Glomerular visceral epithelial cell (primary cell): ENCODE results near the gene PPFIA1.
A peak's percentile ranks its signal among the peaks of the same experiment; 100 is the strongest.
"Not testable (repeated sequence)": the region's sequence is repeated elsewhere in the genome, so short reads cannot be mapped to it uniquely, and the experiment has no call there.

ENCODE experiments used
- DNase-seq: peaks from one replicate; pipeline ENCODE4 v3.0.0-alpha.2; 2016; ENCODE audit errors: extremely low spot score

The PPFIA1 gene

DNA sequence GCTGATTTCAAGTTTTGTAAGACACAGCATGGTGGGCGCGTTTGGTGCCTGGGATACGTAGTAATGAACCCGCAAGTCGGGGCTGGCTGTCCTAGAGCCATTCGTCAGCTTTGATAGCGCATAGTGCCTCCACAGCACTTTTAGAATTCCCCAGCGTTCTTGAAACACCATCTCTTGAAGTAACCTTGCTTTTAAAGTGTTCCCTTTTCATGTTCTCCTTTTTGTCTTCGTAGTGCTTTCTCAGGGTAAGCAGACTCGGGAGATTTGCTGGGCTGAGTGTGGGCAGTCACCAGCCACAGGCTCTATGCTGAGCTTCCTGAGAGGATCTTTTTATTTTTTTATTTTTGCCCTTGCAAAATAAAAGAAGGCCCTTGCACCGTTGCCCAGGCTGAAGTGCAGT, 88.3 kb downstream of the PPFIA1 start:
- no peak for DNase-seq

DNA sequence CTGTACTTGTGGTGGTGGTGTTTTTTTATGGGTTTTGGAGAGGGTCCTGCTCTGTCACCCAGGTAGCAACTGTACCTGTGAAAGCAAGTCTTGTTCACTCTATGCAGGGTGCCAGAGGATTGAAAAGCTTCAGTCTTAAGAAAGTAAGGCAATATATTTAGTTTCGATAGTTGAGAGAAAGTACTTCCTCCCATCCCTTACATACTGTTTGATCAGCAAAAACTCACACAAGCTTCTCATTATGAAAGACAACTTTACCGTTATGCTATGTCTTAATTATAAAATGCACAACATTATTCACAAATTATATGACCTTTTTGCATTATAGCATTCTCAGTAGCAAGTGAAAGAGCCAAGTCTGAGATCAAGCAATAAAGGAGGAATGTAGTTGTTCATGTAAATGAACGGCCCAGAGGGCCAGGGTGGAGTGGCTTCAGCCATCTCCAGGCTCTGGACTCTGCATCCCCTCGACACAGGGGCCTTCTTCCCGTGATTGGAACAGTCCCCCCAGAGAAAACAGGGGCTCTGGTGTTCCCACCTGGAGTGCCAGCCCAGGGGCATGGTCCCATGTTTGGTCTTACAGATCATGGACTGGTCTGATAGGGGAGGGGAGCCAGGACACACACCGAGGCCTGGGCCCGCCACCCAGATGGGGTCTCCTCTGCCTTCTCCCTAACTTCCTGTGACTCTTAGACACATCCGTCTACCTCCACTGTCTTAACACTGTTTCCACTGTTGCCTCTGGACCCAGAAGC, 89.1 kb downstream of the PPFIA1 start:
- DNase-seq, result no peak

DNA sequence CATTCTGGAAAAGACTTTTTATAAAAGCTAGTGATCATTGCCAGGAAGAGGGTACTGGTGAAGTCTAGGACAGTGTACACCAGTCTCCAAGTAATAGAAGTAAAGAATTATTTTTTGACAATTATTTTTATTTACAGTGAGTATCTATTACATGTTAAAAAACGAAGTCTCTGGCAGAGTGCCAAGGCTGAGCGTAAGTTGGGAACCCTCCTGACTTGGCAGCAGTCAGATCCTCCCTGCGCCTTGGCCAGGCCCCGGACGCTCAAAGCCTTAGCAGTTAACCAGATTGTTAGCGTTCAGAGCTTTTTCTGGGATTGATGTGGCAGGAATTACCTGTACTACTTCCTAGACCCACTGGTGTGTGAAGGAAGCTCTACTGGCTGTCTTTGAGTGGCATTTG, 89.7 kb downstream of the PPFIA1 start:
- no peak for DNase-seq

DNA sequence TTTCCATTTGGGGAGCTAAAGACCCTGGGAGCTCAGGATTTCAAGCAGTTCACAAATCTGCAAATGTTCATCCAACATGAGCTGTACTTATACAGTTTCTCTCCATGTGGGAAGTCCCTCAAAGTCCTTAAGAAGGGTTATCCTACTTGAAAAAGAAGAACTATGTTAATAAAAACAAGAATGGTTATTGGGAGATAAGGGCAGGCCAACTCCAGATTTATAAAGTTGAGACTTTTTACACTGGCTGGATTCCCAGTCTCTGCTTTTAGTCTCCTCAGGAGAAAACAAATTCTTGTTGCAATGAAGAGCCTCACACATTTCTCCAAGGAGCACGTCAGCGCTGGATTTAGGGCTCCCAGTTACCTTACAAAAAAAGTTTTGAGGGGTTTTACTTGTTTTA, 93.7 kb downstream of the PPFIA1 start:
- DNase-seq, result no peak

DNA sequence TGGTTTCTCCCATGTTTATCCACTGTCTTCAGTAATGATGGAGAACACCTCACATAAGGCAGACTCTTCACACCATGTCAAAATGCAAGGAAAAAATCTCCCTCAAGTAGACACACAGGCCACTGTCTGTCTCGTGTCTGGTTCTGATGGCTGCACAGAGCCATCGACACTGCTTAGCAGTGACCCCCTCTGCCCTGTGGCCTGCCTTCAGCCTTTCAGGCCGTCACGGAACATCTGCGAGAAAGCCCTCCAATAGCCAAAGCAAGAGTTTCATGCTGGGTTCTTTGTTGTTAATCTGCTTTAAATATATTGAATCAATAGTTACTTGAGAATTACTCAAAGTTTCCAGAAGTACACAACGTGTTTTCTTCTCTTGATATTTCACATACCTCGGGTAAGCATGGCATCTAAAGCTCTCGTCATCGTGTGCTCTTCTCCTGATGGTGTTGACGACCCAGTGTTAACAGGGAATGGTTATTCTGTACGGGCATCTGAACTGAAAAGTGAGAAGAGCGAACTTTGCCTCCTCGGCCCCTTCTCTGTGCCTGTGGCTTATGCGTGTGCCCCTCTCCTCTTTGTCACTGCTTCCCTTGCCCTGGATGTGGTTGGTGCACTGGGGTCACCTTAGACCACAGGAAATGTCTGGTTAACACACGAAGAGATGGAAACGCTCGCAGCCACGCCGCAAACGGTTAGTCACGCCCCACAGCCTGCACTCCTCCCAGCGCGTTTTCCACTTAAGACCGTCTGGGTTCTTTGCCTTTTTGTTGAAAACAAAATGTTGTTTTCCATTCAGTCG, 94.5 kb downstream of the PPFIA1 start:
- no peak for DNase-seq

DNA sequence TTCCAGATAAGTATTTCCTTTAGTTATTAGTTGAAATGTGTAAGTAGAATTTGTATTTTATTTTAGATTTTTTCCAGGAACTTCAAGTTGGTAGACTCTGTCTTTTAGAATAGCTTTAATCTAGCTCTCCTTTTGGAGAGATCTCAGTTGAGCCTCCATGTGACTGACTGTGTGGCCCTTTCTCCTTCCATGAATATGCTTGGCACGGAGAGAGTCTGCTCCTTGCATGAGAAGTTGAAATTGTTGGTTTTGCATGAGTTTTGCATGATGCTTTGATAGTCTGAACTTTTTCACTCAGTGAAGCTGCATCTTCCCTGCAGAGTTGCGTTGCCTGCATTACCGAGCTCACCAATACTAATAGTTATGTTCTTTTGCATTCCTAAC, 95.0 kb downstream of the PPFIA1 start:
- DNase-seq, result no peak

DNA sequence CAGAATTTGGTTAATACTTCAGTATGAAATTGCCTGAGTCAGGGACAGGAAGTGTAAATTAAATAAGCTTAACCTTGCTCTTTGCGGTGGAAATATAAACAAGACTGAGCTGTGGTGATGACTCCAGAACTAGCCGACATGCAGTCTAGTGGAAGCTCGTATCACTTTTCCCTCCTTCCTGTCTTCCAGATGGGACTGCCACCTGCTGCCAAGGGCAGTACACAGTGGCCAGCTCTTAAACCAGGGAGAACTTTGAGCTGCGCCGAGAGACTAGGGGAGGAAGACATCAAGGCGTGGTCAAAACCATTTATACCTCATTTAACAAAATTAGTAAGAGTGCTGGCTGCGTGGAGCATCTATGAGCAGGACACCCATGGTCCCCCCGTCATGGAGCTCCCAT, 96.6 kb downstream of the PPFIA1 start:
- no peak for DNase-seq

DNA sequence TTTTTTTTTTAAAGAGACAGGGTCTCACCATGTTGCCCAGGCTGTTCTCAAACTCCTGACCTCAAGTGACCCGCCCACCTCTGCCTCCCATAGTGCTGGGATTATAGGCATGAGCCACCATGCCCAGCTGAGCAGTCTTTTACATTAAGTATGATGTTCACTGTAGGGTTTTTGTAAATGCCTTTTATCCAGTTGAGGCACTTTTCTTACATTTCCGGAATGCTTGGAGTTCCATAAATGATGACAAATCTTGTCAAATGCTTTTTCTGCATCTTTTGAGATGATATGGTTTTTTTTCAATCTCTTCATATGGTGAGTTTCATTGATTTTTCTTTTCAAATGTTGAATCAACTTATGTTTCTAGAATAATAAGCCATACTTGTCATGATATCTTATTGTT, 98.5 kb downstream of the PPFIA1 start:
- DNase-seq, result no peak

DNA sequence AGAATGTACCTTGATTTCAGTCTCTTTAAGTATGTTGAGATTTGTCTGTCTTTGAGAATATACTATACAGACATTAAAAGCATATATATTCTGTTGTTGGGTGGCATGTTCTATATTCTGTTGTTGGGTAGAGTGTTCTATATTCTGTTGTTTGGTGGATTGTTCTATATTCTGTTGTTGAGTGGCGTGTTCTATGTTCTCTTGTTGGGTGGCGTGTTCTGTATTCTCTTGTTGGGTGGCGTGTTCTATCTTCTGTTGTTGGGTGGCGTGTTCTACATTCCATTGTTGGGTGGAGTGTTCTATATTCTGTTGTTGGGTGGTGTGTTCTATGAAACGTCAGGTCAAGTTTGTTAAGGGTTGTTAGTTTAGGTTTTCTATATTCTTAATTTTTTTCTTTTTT, 100.8 kb downstream of the PPFIA1 start:
- peak; percentile 3 for DNase-seq

DNA sequence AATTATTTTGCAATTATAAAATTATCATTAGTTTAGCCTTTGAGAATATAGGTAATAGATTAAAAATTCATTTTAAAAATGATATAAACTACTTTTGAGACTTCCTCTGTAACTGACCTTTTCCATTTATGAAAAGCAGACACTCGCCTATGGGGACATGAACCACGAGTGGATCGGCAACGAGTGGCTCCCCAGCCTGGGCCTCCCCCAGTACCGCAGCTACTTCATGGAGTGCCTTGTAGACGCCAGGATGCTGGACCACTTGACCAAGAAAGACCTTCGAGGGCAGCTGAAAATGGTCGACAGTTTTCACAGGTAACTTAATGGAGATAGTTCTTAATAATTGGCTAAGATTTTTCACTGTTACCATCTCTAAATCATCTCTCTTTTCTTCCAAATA, 101.6 kb downstream of the PPFIA1 start:
- no peak for DNase-seq

DNA sequence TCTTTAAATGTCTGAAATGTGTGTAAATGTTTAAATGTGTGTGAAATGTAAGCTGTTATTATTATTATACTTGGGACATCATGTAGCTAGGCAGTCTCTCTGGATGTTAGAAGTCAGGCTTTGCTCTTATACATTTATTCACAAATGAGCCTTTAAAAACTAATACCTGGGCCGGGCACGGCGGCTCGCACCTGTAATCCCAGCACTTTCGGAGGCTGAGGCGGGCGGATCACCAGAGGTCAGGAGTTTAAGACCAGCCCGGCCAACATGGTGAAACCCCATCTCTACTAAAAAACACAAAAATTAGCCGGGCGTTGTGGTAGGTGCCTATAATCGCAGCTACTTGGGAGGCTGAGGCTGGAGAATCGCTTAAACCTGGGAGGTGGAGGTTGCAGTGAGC, 106.1 kb downstream of the PPFIA1 start:
- DNase-seq, result no peak

DNA sequence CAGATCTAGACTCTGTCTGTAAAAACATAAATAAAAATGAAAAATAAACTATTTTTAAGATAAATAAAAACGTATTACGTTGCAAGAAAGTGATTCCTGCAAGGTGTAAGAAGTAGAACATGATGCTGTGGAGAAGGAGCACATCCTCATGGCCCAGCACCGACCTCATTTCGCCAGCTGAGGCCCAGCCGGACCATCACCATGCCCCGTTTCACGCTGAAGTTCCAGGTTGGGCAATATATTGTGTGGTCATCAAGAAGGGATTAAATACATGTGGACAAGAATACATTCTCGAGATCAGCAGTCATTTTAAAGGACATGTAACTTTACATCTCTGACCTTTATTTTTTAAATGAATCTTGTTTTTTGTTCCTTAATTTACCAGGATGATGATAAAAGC, 107.2 kb downstream of the PPFIA1 start:
- DNase-seq, result no peak

DNA sequence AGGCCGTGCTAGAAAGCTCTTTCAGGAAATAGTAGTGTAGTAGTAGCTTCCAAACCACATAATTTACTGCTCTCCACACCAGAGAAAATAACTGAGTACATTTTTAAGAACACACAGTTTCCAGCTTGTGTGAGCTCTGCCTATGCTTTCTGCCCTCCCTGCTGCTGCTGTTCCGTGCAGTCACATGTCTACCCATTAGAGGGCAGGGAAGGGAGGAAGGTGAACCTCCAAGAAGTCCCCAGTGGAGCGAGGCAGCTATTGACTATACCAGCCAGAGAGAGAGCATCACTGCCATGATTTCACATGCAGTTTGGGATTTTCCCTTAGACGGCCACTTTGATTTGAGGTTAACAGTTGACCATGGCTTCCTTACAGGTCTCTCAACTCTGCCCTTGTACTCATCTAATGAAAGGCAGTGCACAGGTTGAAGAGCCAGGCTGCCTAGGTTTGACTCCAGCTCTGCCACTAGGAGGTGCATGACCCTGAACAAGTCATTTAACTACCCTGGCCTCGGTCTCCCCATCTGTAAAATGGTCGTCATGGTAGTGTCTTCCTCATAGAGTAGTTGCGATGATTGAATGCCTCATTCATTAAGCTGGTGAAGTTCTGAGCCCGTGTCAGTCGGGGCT, 108.1 kb downstream of the PPFIA1 start:
- no peak for DNase-seq

DNA sequence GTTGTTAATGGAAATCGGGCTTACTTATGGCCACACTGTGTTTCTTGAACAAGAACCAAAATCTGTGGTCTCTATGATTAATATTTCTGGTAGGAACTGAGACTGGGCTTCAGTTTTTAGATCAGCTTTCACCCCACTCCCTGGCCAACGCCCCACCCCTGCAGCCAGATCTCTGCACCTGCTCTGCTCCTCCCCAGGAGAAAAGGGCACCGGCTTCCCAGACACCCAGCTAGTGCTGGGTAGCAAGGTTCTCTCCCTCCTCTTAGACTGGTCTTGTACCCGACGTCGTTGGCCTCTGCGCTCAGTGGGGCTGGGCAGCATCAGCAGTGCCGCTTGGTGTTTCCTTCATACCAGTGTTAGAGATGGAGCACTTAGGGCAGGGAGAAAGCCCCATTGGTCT, 110.9 kb downstream of the PPFIA1 start:
- DNase-seq, result no peak

DNA sequence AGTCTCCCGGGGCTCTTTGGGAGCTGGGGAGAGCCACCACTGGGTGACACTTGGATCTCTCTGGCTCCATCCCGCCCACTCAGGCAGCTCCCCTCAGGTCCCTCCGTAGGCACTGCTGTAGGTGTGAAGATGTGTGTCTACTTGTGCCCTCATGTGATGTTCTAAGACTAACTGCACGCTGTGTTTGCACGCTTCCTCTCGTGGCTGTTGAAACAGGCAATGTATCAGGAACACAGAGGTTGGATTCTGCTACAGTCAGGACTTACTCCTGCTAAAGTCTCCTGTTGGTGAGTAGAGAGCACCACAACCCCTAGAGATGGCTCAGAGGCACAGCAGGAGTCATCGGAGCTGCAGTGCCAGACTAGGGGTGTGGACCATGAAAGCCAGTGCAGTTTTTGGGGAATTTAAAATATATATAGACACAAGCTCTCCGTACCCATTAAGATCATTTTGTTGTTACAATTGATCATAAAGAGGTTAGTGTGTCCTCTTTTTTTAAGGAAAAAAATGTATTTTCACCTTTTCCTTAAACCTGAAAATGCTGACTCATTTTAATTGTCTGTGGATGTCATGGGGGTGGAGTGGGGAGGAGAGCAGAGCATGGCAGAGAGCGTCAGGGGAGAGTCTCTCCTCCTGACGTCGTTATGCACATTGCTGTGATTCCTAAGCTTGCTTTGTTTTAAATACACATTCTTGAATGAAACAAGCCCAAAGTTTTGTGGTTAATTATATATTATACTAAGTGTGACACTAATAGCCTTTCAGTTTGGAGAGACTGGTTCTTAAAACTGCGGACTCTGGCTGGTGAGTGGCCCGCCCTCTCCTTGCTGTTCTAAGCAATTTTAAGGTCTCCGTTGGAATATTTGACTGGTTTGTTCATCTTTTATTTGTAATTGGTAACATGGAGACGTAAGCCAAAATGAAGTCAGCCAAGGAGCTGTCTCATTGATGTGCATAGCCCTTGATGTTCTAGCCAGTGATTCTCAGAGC, 111.7 kb downstream of the PPFIA1 start:
- no peak for DNase-seq

DNA sequence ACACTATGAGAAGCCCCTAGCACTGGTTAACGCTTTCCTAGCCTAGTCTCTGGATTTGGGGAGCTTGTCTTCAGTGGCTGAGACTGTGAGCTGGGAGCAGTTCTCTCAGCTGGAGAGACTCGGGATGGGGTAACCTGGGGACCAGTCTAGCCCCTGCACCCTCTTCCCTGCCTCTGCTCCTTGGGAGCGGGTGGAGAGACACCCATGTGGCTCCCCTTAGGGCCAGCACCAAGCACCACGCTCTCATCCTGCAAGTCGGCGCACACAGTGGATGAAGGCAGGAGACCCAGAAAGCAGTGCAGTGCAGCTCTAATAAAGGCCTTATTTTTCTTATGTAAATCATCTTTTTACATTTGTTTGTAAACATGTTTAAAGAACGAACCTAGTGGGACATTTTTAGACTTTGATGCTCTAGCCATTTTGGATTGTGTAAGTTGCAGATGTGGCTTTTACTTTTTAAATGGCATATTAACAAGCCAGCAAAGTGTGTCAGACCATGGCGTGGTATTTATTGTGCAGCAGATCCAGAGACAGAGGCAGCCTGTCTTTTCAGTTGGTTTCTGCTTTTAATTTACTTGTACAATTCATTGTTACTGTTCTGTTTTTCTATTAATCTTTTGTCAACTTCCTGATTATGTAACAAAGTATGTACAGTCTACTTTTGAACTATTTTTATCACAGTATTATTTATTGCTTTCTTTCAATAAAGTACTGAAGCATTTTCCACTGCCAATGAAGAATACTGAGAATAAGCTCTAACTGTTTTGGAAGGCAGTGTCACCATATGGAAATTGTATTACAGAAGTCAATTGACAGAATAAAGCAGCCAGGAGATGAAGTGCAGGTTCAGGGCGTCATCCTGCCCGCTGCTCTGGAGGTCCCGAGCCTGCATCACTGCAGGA, 113.4 kb downstream of the PPFIA1 start:
- DNase-seq, result no peak

DNA sequence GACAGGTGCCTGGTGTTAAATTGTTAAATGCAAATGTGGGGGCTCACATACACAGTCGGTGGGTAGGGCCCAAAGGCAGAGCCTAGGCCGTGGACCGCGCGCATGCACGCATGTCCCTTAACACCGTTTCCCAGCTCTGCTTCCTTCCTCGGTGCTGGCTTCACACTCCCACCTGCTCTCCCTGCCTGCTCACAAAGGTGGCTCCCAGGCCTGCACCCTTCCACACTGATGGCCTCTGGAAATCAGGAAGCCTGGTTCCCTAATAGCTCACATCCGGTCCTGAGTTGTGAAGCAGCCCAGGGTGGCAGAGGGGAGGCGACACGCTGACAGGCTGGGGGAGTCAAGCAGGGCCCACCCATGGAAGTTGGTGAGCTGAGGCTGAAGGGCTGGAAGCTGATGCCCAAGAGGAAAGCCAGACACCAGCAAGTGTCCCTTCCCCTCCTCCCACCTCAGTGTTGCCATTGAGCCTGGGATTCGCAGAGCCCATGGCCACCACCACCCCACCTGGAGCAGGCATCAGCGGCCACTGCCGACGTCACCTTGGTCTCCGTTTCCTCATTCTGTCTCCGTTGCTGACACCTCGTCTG, 114.2 kb downstream of the PPFIA1 start:
- no peak for DNase-seq

DNA sequence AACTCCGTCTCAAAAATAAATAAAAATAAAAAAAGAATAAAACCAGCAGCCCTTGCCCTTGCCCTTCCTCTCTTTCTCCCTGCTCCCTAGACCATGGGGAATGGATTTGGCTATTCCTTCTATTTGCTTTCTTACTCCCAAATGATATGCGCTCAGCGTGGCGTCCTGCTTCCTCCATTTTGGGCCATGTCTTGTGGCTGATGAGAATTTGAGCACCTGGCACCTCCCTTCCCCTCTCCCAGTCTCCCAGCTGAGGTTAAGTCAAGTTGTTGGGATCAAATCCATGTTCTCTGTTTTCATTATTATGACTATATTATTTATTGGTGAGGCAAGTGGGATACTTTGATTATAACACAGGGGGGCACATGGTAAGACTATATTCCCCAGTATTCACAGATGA, 117.1 kb downstream of the PPFIA1 start:
- DNase-seq, result no peak

DNA sequence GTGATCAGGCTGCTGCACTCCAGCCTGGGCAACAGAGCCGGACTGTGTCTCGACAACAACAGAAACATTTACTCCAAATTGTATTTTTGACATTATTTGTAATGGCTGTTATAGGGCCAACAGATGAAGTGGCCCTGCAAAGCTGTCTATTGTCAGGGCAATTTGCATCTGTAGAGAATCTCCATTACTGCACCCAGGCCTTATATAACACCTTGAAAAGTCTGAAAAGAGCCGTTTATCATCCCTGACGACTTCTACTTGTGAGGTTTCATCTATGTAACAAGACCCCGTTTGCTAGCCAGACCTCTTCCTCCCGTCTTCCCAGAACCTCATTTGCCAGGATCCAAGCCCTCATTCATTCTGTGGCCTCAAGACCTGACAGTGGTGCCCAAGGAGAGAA, 118.7 kb downstream of the PPFIA1 start:
- DNase-seq, result no peak

DNA sequence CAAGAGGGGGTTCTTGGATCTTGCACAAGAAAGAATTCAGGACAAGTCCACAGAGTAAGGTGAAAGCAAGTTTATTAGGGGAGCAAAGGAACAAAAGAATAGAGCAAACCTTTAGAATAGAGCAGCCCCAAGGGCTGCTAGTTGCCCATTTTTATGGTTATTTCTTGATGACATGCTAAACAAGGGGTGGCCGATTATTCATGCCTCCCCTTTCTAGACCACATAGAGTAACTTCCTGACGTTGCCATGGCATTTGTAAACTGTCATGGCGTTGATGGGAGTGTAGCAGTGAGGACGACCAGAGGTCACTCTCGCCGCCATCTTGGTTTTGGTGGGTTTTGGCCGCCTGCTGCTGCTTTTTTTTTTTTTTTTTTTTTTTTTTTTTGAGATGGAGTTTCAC, 120.4 kb downstream of the PPFIA1 start:
- not testable (repeated sequence) for DNase-seq
